ENCODE results near the gene LHX4.

LHX4 gene

DNA sequence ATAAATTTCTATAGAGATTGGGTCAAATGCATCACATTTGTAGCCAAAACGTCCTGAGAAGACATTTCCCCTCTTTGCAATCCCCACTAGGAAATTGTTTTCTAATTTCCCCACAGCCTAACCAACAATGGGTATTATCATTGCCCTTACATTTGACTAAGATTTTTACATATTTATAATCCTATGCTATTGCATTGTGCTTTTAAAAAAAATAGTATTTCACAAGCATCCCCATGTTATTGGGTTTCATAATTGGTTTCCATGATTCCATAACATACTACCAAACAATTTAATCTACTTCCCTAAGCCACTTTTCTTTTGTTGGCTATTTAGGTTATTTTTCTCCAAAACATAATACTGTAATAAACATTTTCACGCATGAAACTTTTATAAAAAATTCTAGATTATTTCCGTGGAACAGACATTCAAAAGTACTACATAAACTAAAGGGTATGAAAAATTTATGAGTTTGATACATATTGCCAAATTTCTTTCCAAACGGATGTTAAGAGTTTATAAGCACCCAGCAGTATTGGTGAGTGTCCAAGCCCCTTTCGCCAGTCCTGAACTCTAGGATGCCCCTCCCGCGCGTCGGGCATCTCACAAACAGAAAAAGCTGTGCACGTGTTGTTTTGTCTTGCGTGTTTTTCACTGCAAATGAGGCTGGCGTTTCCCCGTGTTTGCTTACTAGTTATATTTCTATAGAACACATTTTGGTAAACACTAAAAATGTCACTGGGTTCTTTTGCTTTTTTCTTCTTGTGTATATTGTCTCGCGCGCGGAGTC is 2.0 kb upstream of the LHX4 start:
- DNase-seq (ENCODE audit: low read depth in 2 of 2): no peak

- DNase-seq (ENCODE audit: low read depth in 2 of 2): no peak
These were observed 1.2 kb upstream of the LHX4 start for GRCh38 chr1:180228648-180229482.

GRCh38 chr1:180230416-180230790 is 339 bp downstream of the LHX4 start:
- no peak for DNase-seq (ENCODE audit: low read depth in 2 of 2)

DNA sequence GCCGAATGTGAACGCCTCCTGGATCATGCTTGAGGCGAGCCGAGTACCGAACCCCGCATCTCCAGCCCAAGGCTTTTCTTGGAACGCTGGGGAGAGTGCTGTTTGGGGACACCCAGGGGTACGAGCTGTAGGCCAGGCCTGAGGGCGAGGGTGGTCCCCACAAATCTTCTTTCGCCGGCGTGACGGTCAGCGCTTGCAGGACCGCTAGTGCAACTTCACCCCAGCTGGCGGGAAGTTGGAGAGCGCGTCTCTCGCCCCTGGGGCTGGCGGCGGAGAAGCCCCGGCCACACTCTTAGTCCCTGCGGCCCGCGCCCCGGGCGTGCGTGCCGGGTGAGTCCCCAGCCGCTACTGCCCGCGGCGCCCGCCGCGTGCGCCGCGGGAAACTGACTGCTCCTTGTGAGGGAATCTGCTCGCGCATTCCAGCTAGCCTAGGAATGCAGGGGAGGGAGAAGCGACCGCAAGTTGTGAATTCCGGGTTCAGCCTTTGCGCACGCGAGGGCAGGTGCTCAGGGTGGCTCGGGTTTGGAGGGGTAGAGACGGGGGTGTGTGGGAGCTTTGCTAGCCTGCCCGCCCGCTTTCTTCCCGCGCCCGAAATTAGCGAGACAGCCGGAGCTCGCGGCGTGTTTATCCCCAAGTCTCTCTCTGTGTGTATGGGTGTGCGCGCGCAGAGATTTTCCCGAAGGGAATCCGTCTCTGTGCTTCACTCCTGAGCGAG is 884 bp downstream of the LHX4 start:
- no peak for DNase-seq (ENCODE audit: low read depth in 2 of 2)

- no peak for DNase-seq (ENCODE audit: low read depth in 2 of 2)
These were observed 1.4 kb downstream of the LHX4 start for GRCh38 chr1:180231506-180231921.

DNA sequence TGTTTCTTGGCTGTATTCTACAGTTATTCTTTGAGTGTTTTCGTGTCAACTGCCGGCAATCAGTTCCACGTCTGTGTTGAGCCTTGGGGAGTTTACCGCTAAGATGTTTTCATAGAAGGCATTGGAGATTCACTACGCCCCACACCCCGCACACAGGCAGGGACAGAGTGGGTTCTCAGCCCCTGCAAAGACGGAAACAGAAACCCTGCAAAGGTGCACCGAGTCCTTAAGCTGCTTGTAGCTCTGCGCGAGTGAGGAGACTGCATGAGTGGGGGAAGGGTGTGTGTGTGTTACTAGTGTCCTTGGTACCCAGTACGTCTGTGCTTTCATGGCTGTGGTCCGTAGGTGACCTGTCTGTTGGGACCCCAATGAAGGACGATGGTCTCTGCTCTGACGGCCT is 1.9 kb downstream of the LHX4 start:
- DNase-seq (ENCODE audit: low read depth in 2 of 2): no peak

GRCh38 chr1:180232521-180233043 is 2.5 kb downstream of the LHX4 start:
- DNase-seq (ENCODE audit: low read depth in 2 of 2): no peak

DNA sequence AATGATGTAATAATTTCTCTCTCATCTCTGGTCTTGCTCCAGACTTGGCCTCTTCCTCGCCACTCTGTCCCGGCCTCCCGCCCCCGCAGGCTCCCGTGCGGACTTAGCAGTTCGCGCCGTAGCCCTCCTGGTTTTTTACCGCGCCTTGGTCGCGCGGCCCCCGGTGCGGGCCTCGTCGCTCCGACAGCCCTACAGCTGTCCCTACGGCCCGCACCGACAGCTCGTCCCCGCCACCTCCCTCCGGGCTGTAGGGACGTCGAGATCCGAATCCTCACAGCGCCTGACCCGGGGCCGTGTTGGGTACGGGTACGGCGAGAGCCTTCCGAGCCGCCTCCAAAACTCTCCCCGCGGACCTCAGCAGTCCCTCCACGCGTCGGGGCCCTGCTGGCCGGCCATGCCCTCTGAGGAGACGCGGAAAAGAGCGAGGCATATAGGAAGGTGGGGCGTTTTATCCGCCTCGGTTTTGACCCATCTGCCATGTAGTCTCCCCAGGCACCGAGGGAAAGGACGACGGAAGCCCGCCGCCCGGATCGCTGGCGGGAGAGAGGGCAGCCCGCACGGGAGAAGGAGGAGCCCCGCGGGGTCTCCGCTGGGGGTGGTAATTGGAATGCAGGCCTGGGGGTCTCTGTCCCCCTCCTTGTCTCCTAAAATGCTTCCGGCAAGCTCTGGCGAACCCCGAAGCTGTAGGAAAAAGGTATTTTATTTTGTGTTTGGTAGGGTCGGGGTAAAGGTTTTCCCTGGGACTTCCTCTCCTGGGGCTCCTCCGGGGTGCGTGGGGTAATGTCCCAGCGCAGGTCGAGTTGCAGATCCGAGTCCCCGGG is 3.3 kb downstream of the LHX4 start:
- DNase-seq (ENCODE audit: low read depth in 2 of 2): no peak

- DNase-seq (ENCODE audit: low read depth in 2 of 2): no peak
These were observed 4.5 kb downstream of the LHX4 start for GRCh38 chr1:180234369-180235076.

DNA sequence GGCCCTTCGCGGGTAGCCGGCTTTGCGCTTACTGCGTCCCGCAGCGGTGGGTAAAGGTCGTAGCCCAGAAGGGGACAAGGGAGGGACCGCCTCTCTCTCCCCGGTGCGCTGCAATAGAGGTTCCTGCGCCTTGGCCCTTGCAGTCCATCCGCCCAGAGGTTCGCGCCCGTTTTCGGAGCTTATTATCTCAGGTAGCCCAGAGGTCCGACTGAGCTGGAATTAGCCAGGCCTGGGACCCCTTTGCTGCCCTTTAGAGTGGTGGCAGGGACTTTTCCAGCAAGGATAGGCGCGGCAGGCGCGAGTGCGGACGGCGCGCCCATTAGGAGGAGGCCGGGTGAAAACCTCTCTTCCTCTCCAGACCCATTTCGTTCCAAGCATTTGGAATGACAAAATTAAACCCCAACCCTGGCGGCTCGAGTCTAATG is 5.0 kb downstream of the LHX4 start:
- no peak for DNase-seq (ENCODE audit: low read depth in 2 of 2)

DNA sequence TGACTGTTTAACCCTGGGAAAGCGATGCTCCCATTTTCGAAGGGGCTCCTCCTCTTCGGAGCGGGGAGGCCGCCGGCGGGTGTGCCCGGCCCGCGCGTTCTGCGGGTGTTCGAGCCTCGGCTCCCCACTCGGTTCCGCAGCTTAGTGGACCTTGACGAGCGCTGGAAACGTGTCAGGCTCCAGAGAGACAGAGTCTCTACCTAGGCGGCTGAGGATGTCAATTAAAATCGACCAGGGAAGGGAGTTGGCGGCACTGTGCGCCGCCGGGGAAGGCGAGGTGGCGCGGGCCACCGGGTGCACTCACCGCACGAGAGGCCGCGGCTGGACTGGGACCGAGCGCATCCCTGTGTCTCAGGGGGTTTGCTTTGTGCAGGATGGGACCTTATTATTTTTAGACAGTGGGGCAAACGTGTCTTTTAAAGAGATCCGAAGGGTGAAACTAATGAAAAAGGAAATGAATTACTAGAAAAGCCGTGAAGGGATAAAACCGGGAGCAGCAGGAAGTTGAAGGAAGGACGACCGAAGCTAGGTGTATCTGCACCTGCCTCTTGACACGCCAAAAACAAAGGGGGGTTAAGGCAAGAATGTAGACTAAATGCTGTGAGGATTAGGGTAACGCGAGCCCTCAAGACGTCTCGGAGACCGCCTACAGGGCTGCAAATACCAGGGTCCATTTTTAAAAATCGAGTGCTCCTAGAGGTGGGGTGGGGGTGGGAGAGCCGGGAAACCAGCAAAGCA is 5.6 kb downstream of the LHX4 start:
- DNase-seq (ENCODE audit: low read depth in 2 of 2): no peak

GRCh38 chr1:180236698-180237509 is 6.8 kb downstream of the LHX4 start:
- DNase-seq (ENCODE audit: low read depth in 2 of 2): no peak

DNA sequence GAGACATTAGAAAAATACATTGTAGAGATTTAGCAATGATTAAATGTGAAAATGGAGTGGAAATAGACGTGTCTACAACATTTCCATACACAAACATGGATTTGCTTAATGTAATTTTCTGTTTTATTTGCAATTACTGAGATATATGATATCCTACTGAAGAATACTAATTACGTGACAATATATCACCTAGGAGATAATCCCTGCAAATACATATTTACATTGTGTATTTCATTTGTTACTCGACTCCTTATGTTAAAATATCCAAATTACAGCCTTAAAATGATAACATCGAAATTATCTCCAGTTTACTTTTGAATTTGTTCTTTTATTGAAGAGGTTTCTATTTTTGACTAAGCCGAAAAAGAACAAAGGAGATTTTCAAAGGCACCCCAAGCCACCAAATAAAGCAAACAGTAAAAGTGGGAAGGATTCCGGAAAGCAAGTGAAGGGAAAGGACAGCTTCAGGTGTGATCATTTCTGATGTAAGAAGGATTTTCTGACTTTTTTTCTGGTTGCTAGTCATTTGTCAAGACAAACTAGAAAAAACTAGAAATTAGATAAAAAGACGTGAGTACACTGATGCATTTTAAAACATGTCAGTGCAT is 7.9 kb downstream of the LHX4 start:
- no peak for DNase-seq (ENCODE audit: low read depth in 2 of 2)

- DNase-seq (ENCODE audit: low read depth in 2 of 2): no peak
These were observed 8.6 kb downstream of the LHX4 start for GRCh38 chr1:180238675-180239074.

DNA sequence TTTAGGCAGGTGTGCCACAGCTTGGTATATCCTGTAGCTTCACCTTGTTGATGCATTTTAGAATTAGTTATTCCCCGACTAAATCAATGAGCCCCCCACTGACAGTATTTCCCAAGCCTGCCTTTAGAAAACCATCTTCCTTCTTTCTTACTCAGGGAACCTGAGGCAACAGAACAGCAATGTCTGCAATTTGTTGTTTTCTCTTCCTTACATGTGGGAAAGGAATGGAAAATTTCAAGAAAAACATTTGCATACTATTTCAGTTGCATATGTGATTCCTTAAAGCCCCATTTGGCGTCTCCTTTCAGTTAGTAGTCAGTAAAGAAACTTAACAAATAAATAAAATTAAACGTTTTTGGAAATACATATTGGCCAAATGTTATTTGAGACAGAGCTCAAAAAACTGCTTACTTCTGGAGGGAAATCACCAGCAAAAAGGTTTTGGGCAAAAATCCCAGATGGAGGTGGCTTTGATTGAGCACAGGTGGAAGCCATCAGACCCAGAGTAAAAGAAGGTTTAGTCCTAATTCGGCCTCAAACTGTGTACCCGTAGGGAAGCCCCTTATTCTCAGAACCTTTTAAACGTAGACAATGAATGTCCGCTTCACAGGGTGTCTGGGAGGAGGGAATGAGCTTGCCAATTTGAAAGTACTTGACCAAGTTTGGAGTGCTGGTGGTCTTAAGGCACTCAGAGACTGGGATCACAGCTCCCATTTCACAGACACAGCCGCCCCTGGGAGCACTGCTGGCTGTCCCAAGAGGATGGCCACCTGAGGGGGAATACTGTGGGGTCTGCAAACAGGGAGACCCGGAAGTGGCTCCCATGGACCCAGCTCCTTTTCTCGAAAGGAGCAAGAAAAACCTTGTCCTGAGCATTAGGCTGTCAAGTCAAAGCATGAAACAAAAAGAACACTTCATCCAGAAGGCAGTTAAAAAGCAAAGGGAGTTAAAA is 9.4 kb downstream of the LHX4 start:
- no peak for DNase-seq (ENCODE audit: low read depth in 2 of 2)

DNA sequence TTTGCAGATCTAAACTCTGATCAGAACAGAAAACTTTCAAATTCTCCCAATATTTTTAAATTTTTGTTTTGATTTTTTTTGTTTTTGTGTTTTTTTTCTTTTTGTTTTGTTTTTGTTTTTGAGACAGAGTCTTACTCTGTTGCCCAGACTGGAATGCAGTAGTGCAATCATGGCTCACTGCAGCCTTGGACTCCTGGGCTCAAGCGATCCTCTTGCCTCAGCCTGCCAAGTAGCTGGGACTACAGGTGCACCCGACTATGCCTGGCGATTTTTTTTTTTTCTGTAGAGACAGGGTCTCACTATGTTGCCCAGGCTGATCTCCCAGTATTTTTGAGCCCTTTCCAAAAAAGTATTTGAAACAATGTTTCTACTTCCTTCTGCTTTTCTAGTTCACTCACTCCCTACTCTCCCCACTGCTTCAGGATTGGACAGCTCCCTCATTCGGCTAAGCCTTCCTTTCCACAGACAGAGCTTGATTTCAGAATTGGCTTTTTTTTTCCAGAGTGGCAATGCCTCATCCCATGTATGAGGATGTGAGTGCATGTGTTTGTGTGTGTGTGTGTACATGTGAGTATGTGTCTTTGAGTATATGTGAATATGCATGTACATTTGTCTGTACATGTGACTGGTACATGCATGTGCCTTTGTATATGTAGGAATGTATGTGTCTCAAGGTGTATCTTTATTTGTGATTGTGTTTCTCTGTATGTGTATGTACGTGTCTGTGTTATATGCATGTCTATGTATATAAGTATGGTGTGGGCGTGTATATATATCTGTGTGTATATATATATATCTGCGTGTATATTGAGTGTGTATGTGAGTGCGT is 11.9 kb downstream of the LHX4 start:
- no peak for DNase-seq (ENCODE audit: low read depth in 2 of 2)

All from stimulated activated CD4-positive, alpha-beta T cell treated with anti-CD3 and anti-CD28 coated beads, Interleukin-1b, Interleukin-23, amount 100 ng/mL, for 4 hours (primary cell).